Esophagus muscularis mucosa (tissue), 4 donors: ENCODE results near the gene ACO2. TPM values are rescaled to one million over a fixed set of nuclear protein-coding genes. Genes with fewer than 3 reads are reported as not detected.

Experiments used
- DNase-seq: peaks from one replicate; pipeline ENCODE4 v3.0.0-alpha.2; 2017; ENCODE audit errors: extremely low spot score
- H3K27ac ChIP-seq, 4 donors: fragments of 200-600 bp; sonication (generic); replicated peaks in 1 of 4; 1 replicate in 3 of 4; 2 replicates in 1 of 4; pipeline ENCODE4 v1.5.1; 2016 to 2019; ENCODE audit warnings: mild to moderate bottlenecking in 1 of 4
- H3K27me3 ChIP-seq, 4 donors: fragments of 200-600 bp; sonication (generic); one replicate each; pipeline versions ENCODE4 v1.5.1 to v1.6.0; 2016 to 2019
- H3K36me3 ChIP-seq, 4 donors: fragments of 200-600 bp; sonication (generic); one replicate each; pipeline ENCODE4 v1.5.1; 2016 to 2019
- H3K4me1 ChIP-seq, 4 donors: fragments of 200-600 bp; sonication (generic); one replicate each; pipeline ENCODE4 v1.5.1; 2016 to 2019
- H3K4me3 ChIP-seq, 4 donors: fragments of 200-600 bp; sonication (generic); 1 replicate in 2 of 4; 2 replicates in 2 of 4; pipeline ENCODE4 v1.5.1; 2016 to 2019; ENCODE audit warnings: mild to moderate bottlenecking in 4 of 4, moderate library complexity in 1 of 4
- H3K9me3 ChIP-seq, 4 donors: fragments of 200-600 bp; sonication (generic); 1 replicate in 3 of 4; 2 replicates in 1 of 4; pipeline ENCODE4 v1.5.1; 2016 to 2019
- EP300 ChIP-seq: sonication (generic); formaldehyde crosslinking; IDR thresholded peaks from one replicate; pipeline ENCODE4 v1.6.1; 2017; ENCODE audit warnings: antibody characterized with exemption
- POLR2A ChIP-seq: fragments of 450-650 bp; IDR thresholded peaks from one replicate; pipeline ENCODE4 v1.6.1; 2017; ENCODE audit warnings: antibody characterized with exemption, moderate library complexity, mild to moderate bottlenecking, low read depth
- POLR2AphosphoS5 ChIP-seq, 2 donors: sonication (generic); formaldehyde crosslinking; IDR thresholded peaks; one replicate each; pipeline ENCODE4 v1.6.1; 2017; ENCODE audit warnings: antibody characterized with exemption in 2 of 2
- WGBS: methylation state at CpG from one replicate; pipeline ENCODE4 v1.1.5; 2018; 5-methylcytosine and 5-hydroxymethylcytosine counted together
- intact Hi-C: fragments of 100-400 bp; cut with DNase I; formaldehyde crosslinking; loops from one replicate; pipeline ENCODE4 v1.15.1; 2023
- total RNA-seq, 4 donors: library from RNA; depleted of rRNA; stranded (reverse); fragments of >200 nt; gene quantifications; one replicate each; pipeline versions ENCODE4 v1.1.0 to v1.2.1, GENCODE V29; 2016
- TF ChIP-seq, protein P1 (sequence below), 3 experiments: fragments of 200-600 bp in 2 of 3; fragments of 450-650 bp in 1 of 3; sonication (generic) in 2 of 3; IDR thresholded peaks; one replicate each; pipeline ENCODE4 v1.5.1; 2017 to 2019; ENCODE audit warnings: antibody characterized with exemption in 3 of 3, mild to moderate bottlenecking in 2 of 3, moderate library complexity in 1 of 3

ACO2 gene
- total RNA-seq, 4 donors from 2014 or later, result 141 to 214 (median 166) TPM

DNA sequence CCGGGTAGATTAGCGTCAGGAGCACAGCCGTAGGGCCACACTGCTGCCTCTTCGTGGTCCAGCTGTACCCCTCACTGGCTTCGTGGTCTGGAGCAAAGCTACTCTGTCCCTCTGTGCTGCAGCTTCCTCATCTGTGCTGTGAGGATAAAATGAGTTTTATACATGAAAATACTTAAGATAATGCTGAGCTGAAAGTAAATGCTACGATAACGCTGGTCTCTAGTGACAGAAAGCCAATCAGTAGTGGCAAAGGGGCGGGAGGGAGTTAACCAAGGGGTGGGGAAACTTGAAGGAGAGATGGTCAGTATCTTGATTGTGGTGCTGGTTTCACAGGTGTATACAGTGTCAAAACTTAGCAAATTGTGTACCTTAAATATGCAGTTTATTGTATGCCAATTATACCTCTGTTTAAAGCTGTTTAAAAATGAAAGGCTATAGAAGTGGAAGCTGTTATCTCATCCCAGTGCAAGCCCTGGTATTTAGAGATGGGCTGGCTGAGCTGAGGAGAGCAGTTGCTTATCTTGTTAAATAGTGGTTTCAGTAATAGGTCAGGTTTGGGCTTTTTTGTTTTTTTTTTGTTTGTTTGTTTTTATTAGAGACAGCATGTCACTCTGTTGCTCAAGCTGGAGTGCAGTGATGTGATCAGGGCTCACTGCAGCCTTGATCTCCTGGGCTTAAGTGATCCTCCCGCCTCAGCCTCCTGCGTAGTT lies 36.7 kb downstream of the ACO2 start:
- Histone ChIP-seq H3K27me3 (no peaks in the 10 kb centered on the region), H3K36me3 (peaks cover 20 to 96% (median 77%) of the 10 kb centered on the region in 4 donors), H3K9me3 (no peaks in the 10 kb centered on the region), H3K4me3 (no peak overlapping the region), H3K4me1 (peaks cover 46 to 62% (median 51%) of the 10 kb centered on the region in 4 donors), H3K27ac (peak overlapping the region in 3 of 4 donors; percentile 25 to 56 (median 39))
- DNase-seq, result no peak
- intact Hi-C loops, result no loop called here
- TF ChIP-seq, protein P1, sequence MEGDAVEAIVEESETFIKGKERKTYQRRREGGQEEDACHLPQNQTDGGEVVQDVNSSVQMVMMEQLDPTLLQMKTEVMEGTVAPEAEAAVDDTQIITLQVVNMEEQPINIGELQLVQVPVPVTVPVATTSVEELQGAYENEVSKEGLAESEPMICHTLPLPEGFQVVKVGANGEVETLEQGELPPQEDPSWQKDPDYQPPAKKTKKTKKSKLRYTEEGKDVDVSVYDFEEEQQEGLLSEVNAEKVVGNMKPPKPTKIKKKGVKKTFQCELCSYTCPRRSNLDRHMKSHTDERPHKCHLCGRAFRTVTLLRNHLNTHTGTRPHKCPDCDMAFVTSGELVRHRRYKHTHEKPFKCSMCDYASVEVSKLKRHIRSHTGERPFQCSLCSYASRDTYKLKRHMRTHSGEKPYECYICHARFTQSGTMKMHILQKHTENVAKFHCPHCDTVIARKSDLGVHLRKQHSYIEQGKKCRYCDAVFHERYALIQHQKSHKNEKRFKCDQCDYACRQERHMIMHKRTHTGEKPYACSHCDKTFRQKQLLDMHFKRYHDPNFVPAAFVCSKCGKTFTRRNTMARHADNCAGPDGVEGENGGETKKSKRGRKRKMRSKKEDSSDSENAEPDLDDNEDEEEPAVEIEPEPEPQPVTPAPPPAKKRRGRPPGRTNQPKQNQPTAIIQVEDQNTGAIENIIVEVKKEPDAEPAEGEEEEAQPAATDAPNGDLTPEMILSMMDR (IDR thresholded peaks at IDR 0.05), result no peak
- TF ChIP-seq POLR2AphosphoS5 (IDR thresholded peaks at IDR 0.05) (no peak), POLR2A (no peak), EP300 (no peak)
- WGBS, result 92% methylated on average over 10 of the region's 10 CpGs

DNA sequence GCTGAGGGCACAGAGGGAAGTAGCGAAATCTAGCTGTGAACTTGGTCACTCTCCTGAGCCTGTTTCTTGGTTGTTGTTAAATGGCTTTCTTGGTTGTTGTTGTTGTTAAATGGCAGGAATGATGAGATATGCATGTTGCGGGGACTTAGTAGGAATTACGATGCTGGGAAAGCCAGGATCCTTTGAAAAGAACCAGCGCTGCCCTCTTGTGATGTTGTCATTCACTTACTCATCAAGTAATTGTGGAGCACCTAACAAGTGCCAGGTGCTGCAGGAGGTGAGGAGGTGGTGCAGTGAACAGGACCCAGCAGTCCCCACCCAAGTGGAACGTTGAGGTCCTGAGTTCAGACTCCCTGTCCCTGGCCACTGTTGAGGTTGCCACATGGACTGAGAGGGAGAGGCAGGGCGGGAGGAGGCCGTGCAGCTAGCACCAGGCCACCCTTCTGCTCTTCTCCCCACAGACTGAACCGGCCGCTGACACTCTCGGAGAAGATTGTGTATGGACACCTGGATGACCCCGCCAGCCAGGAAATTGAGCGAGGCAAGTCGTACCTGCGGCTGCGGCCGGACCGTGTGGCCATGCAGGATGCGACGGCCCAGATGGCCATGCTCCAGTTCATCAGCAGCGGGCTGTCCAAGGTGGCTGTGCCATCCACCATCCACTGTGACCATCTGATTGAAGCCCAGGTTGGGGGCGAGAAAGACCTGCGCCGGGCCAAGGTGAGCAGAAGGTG lies 38.6 kb downstream of the ACO2 start:
- WGBS, result 83% methylated on average over 19 of the region's 23 CpGs
- no peak for DNase-seq
- no peaks in the 10 kb centered on the region for H3K27me3 ChIP-seq
- peaks cover 22 to 93% (median 72%) of the 10 kb centered on the region in 4 donors for H3K36me3 ChIP-seq
- peak overlapping the region; percentile 45 to 60 (median 56) for H3K27ac ChIP-seq
- TF ChIP-seq, protein P1 (IDR thresholded peaks at IDR 0.05), result no peak
- TF ChIP-seq POLR2A (no peak), POLR2AphosphoS5 (IDR thresholded peaks at IDR 0.05) (no peak), EP300 (no peak)
- H3K4me1 ChIP-seq, result peaks cover 64 to 80% (median 68%) of the 10 kb centered on the region in 4 donors
- H3K9me3 ChIP-seq, result no peaks in the 10 kb centered on the region
- H3K4me3 ChIP-seq, result no peak overlapping the region
- intact Hi-C loops, result no loop called here

DNA sequence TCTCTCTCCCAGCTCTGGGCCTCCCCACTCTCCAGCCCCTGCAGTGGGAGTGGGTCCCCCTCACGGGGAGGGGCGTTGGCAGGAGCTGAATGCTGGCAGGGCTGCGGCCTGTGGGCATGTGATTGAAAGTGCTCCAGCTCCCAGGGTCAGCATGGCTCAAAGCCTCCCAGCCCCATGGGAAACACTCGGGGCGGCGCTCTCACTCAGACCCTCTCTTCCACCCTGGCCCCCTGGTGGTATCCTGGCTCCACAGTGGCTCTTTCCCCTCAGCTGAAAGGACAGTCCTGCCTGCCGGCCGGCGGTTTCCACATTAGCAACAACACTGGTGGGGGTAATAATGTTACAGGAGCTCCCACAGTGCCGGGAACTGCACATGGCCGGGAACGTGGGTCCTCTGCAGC lies 39.9 kb downstream of the ACO2 start:
- TF ChIP-seq POLR2A, result no peak
- TF ChIP-seq, protein P1 (IDR thresholded peaks at IDR 0.05), result peak in 1 of 3 experiments; percentile 14
- TF ChIP-seq EP300, result no peak

DNA sequence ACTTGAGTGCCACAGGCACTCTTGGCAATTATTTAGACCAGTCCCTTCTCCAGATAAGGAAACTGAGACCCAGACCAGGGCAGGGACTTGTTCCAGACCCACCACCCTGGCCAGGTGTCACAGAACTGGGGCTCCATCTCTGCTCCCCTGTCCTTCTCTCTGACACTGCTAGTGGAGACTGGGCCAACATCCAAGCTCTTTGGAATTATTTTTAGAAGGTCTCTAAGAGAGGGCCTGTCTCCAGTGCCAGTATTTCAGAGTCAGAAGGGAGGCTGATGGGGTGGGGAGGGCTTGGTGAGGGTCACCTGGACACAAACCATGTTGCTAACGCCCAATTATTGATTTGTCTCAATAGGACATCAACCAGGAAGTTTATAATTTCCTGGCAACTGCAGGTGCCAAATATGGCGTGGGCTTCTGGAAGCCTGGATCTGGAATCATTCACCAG lies 42.6 kb downstream of the ACO2 start:
- intact Hi-C loops, result loop anchor here (5.0 kb wide), 1 partner anchor 39 kb away; no protein-coding TSS in a partner anchor
- Histone ChIP-seq H3K9me3 (no peaks in the 10 kb centered on the region), H3K27ac (peak overlapping the region; percentile 75 to 80 (median 80)), H3K4me3 (no peak overlapping the region), H3K27me3 (no peaks in the 10 kb centered on the region), H3K36me3 (peaks cover 29 to 95% (median 85%) of the 10 kb centered on the region in 4 donors), H3K4me1 (peaks cover 55 to 72% (median 62%) of the 10 kb centered on the region in 4 donors)
- WGBS, result 33% methylated on average over 2 of the region's 2 CpGs
- no peak for DNase-seq
- TF ChIP-seq POLR2AphosphoS5 (IDR thresholded peaks at IDR 0.05) (peak in 1 of 2 donors; percentile 30), EP300 (no peak)

More for the DNA sequence above, 39.9 kb downstream of the ACO2 start:
- Histone ChIP-seq H3K27ac (peak overlapping the region; percentile 55 to 79 (median 60)), H3K4me1 (peaks cover 73 to 91% (median 80%) of the 10 kb centered on the region in 4 donors), H3K36me3 (peaks cover 19 to 94% (median 74%) of the 10 kb centered on the region in 4 donors), H3K4me3 (no peak overlapping the region), H3K27me3 (no peaks in the 10 kb centered on the region), H3K9me3 (no peaks in the 10 kb centered on the region)
- no peak for DNase-seq
- intact Hi-C loops, result no loop called here
- 67% methylated on average over 2 of the region's 12 CpGs for WGBS
